Effector memory CD8-positive, alpha-beta T cell (primary cell): ENCODE measurements around the gene ITK.

ENCODE experiments used
- ATAC-seq: fragments of 150-1000 bp; cut with Tn5 transposase; replicated peaks from 2 replicates; pipeline ENCODE4 v1.10.0; 2021; ENCODE audit warnings: mild to moderate bottlenecking, moderate library complexity
- DNase-seq, 3 experiments: peaks; one replicate each; pipeline ENCODE4 v3.0.0; 2021
- H3K27ac Mint-ChIP-seq, 2 donors: one replicate each; pipeline ENCODE4 v1.8.0; 2022; ENCODE audit warnings: mild to moderate bottlenecking in 2 of 2, mixed read lengths in 2 of 2, moderate library complexity in 2 of 2
- H3K27me3 Mint-ChIP-seq, 2 donors: one replicate each; pipeline ENCODE4 v1.8.0; 2022; ENCODE audit warnings: mixed read lengths in 2 of 2
- H3K36me3 Mint-ChIP-seq: one replicate; pipeline ENCODE4 v1.8.0; 2022; ENCODE audit warnings: mild to moderate bottlenecking, moderate library complexity, mixed read lengths; ENCODE audit not compliant: insufficient read depth
- H3K4me1 Mint-ChIP-seq, 2 donors: one replicate each; pipeline ENCODE4 v1.8.0; 2022; ENCODE audit warnings: low read depth in 2 of 2, mixed read lengths in 2 of 2
- H3K4me3 Mint-ChIP-seq, 2 donors: one replicate each; pipeline ENCODE4 v1.8.0; 2022; ENCODE audit warnings: mild to moderate bottlenecking in 2 of 2, mixed read lengths in 2 of 2, moderate library complexity in 2 of 2
- H3K9me3 Mint-ChIP-seq, 2 donors: one replicate each; pipeline ENCODE4 v1.8.0; 2022; ENCODE audit warnings: mixed read lengths in 2 of 2

The ITK gene

GRCh38 chr5:157271740-157272271 is 91.2 kb downstream of the ITK start:
- Mint-ChIP-seq H3K36me3 (peaks cover 45% of the 10 kb centered on the region), H3K9me3 (no peaks in the 10 kb centered on the region), H3K4me3 (peak overlapping the region; percentile 84 to 93), H3K27me3 (no peaks in the 10 kb centered on the region), H3K4me1 (peaks cover 75 to 88% of the 10 kb centered on the region in 2 donors), H3K27ac (peak overlapping the region; percentile 96 to 98)
- DNase-seq (peak; percentile 85 to 87 (median 86)), ATAC-seq (peak; percentile 90)

DNA sequence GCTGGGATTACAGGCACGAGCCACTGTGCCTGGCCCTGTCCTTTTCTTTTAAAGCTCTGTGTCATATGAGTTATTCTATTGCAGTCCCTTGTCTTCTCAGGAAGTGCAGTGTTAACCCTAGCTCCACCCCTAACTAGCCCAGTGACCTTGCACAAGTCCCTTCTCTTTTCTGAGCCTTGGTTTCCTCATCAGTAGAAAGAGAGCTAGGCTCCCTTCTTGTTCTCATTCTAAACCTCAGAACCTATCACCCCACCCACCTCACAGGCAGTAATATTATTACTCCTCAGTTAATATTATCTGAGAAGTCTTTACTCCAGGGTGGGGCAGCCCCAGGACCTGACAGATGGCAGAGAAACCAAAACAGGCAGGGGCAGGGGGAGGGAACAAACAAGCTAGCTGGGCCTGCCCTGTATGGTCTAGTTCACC is 92.5 kb downstream of the ITK start:
- Mint-ChIP-seq H3K4me3 (peak overlapping the region; percentile 84 to 93), H3K27ac (peak overlapping the region; percentile 96 to 98), H3K27me3 (no peaks in the 10 kb centered on the region), H3K36me3 (peaks cover 36% of the 10 kb centered on the region), H3K9me3 (no peaks in the 10 kb centered on the region), H3K4me1 (peaks cover 69 to 89% of the 10 kb centered on the region in 2 donors)
- DNase-seq (peak in 1 of 3 experiments; percentile 25), ATAC-seq (peak; percentile 13)

GRCh38 chr5:157275403-157275802 is 94.8 kb downstream of the ITK start:
- peaks cover 29% of the 10 kb centered on the region for H3K36me3 Mint-ChIP-seq
- peak overlapping the region in 1 of 2 donors; percentile 96 for H3K27ac Mint-ChIP-seq
- H3K27me3 Mint-ChIP-seq, result no peaks in the 10 kb centered on the region
- H3K4me3 Mint-ChIP-seq, result peak overlapping the region in 1 of 2 donors; percentile 29
- peaks cover 58 to 87% of the 10 kb centered on the region in 2 donors for H3K4me1 Mint-ChIP-seq
- ATAC-seq (no peak), DNase-seq (no peak)
- no peaks in the 10 kb centered on the region for H3K9me3 Mint-ChIP-seq

- DNase-seq (no peak), ATAC-seq (no peak)
- Mint-ChIP-seq H3K9me3 (no peaks in the 10 kb centered on the region), H3K4me1 (peaks cover 57 to 85% of the 10 kb centered on the region in 2 donors), H3K27me3 (no peaks in the 10 kb centered on the region), H3K27ac (peak overlapping the region in 1 of 2 donors; percentile 45), H3K36me3 (peaks cover 14% of the 10 kb centered on the region), H3K4me3 (peak overlapping the region in 1 of 2 donors; percentile 0)
Measured at GRCh38 chr5:157278319-157279037, 97.8 kb downstream of the ITK start.

GRCh38 chr5:157279605-157280239 is 99.1 kb downstream of the ITK start:
- ATAC-seq (no peak), DNase-seq (no peak)
- Mint-ChIP-seq H3K9me3 (no peaks in the 10 kb centered on the region), H3K4me3 (peak overlapping the region; percentile 26 to 28), H3K27me3 (no peaks in the 10 kb centered on the region), H3K36me3 (peaks cover 11% of the 10 kb centered on the region), H3K27ac (peak overlapping the region; percentile 58 to 76), H3K4me1 (peaks cover 56 to 87% of the 10 kb centered on the region in 2 donors)

DNA sequence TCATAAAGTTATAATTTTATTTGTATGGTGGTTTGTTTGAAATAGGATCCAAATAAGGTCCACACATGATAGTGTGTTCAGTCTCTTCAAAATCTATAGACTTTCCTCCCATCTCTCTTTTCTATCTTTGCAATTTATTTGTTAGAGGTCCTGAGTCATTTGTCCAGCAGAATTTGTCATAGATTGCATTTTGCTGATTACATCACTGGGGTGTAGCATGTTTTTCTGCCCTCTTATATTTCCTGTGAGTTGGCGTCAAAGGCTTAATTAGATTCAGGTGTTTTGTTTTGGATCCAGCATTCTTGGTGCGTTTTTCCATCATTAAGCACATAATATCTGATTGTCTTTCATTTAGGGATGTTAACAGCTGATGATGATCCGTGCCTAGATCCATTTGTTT is 100.3 kb downstream of the ITK start:
- H3K9me3 Mint-ChIP-seq, result no peaks in the 10 kb centered on the region
- peak overlapping the region; percentile 58 to 76 for H3K27ac Mint-ChIP-seq
- H3K36me3 Mint-ChIP-seq, result peaks cover 19% of the 10 kb centered on the region
- H3K4me1 Mint-ChIP-seq, result peaks cover 57 to 83% of the 10 kb centered on the region in 2 donors
- DNase-seq (no peak), ATAC-seq (no peak)
- H3K27me3 Mint-ChIP-seq, result no peaks in the 10 kb centered on the region
- H3K4me3 Mint-ChIP-seq, result peak overlapping the region; percentile 26 to 47

GRCh38 chr5:157282150-157282549 is 101.5 kb downstream of the ITK start:
- Mint-ChIP-seq H3K27ac (peak overlapping the region; percentile 58 to 76), H3K4me1 (peaks cover 51 to 70% of the 10 kb centered on the region in 2 donors)

GRCh38 chr5:157283434-157283833 is 102.8 kb downstream of the ITK start:
- no peaks in the 10 kb centered on the region for H3K27me3 Mint-ChIP-seq
- H3K4me3 Mint-ChIP-seq, result peak overlapping the region; percentile 15 to 28
- peak in 1 of 3 experiments; percentile 19 for DNase-seq
- no peaks in the 10 kb centered on the region for H3K9me3 Mint-ChIP-seq
- peak; percentile 96 for ATAC-seq
- peak overlapping the region; percentile 24 to 76 for H3K27ac Mint-ChIP-seq
- H3K36me3 Mint-ChIP-seq, result peaks cover 38% of the 10 kb centered on the region
- H3K4me1 Mint-ChIP-seq, result peaks cover 43 to 67% of the 10 kb centered on the region in 2 donors

More at GRCh38 chr5:157282150-157282549, 101.5 kb downstream of the ITK start:
- H3K36me3 Mint-ChIP-seq, result peaks cover 27% of the 10 kb centered on the region
- DNase-seq (no peak), ATAC-seq (no peak)
- no peaks in the 10 kb centered on the region for H3K27me3 Mint-ChIP-seq
- peak overlapping the region; percentile 21 to 50 for H3K4me3 Mint-ChIP-seq
- no peaks in the 10 kb centered on the region for H3K9me3 Mint-ChIP-seq

DNA sequence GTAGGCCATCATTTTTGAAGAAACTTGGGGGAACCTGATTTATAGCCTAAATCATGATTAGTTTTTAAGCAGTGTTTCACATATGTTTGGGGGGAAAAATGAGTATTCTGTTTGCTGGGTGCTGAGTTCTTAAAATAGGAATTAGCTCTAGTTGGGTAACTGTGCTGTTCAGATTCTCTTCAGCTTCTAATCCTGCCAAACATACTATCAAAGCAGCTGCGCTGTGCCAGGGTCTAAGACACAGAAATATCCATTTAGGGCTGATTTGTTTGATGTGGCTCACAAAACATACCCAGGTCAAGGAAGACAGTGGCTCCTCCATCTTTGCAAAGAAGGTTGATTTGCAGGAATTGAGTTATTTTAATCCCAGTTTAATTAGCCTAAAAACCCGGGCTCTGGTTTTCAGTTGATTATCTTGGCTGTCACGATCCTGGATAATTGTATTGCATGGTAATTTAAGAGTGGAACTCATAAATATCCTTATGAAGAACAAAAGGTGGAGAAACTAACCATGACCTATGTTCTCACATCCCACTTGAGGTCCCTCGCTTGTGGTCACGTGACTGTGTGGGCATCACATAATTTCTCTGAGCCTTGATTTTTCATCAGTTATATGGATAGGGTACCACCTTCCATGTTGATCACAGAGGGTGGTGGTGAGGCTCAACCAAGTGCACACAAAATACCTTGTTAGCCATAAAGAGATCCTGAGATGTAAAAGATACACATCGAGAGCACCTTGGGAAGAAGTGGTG is 104.0 kb downstream of the ITK start:
- H3K4me1 Mint-ChIP-seq, result peaks cover 42 to 65% of the 10 kb centered on the region in 2 donors
- H3K27ac Mint-ChIP-seq, result peak overlapping the region; percentile 36 to 76
- ATAC-seq, result no peak
- peaks cover 45% of the 10 kb centered on the region for H3K36me3 Mint-ChIP-seq
- peak overlapping the region in 1 of 2 donors; percentile 28 for H3K4me3 Mint-ChIP-seq
- no peak for DNase-seq
- no peaks in the 10 kb centered on the region for H3K9me3 Mint-ChIP-seq
- no peaks in the 10 kb centered on the region for H3K27me3 Mint-ChIP-seq

- DNase-seq, result no peak
- ATAC-seq, result no peak
- H3K9me3 Mint-ChIP-seq, result no peaks in the 10 kb centered on the region
- H3K4me3 Mint-ChIP-seq, result no peak overlapping the region
- H3K27me3 Mint-ChIP-seq, result no peaks in the 10 kb centered on the region
- peaks cover 40% of the 10 kb centered on the region for H3K36me3 Mint-ChIP-seq
- peaks cover 44 to 66% of the 10 kb centered on the region in 2 donors for H3K4me1 Mint-ChIP-seq
- H3K27ac Mint-ChIP-seq, result peak overlapping the region; percentile 32 to 76
Measured at GRCh38 chr5:157285310-157286035, 104.8 kb downstream of the ITK start.

- no peaks in the 10 kb centered on the region for H3K27me3 Mint-ChIP-seq
- no peak for DNase-seq
- H3K36me3 Mint-ChIP-seq, result peaks cover 47% of the 10 kb centered on the region
- peaks cover 39 to 64% of the 10 kb centered on the region in 2 donors for H3K4me1 Mint-ChIP-seq
- H3K4me3 Mint-ChIP-seq, result no peak overlapping the region
- H3K9me3 Mint-ChIP-seq, result no peaks in the 10 kb centered on the region
- ATAC-seq, result no peak
- peak overlapping the region in 1 of 2 donors; percentile 23 for H3K27ac Mint-ChIP-seq
Measured at GRCh38 chr5:157286761-157287211, 106.1 kb downstream of the ITK start.

GRCh38 chr5:157288405-157289163 is 107.9 kb downstream of the ITK start:
- no peak for DNase-seq

More at GRCh38 chr5:157288405-157289163, 107.9 kb downstream of the ITK start:
- Mint-ChIP-seq H3K27me3 (no peaks in the 10 kb centered on the region), H3K27ac (peak overlapping the region in 1 of 2 donors; percentile 81), H3K4me3 (no peak overlapping the region), H3K9me3 (no peaks in the 10 kb centered on the region), H3K36me3 (peaks cover 61% of the 10 kb centered on the region), H3K4me1 (peaks cover 21 to 58% of the 10 kb centered on the region in 2 donors)
- ATAC-seq, result no peak
